HG03521 (cell line): ENCODE data around the gene GP5.

Experiments
- ATAC-seq: cut with Tn5 transposase; IDR thresholded peaks from one replicate; pipeline ENCODE4 v1.9.1; 2021; ENCODE audit warnings: mild to moderate bottlenecking, moderate library complexity; ENCODE audit not compliant: unreplicated experiment

Gene GP5

GRCh38 chr3:194379231-194379630, 19.8 kb downstream of the GP5 start:
- no peak for ATAC-seq

GRCh38 chr3:194377708-194378107, 21.4 kb downstream of the GP5 start:
- ATAC-seq: no peak

GRCh38 chr3:194376241-194376560, 22.9 kb downstream of the GP5 start:
- no peak for ATAC-seq

GRCh38 chr3:194375473-194376240, 23.4 kb downstream of the GP5 start:
- no peak for ATAC-seq

- ATAC-seq: no peak
These were observed 24.1 kb downstream of the GP5 start for GRCh38 chr3:194374935-194375334.

GRCh38 chr3:194373899-194374298, 25.2 kb downstream of the GP5 start:
- ATAC-seq: no peak

- no peak for ATAC-seq
These were observed 26.0 kb downstream of the GP5 start for GRCh38 chr3:194373028-194373427.

GRCh38 chr3:194370753-194371152, 28.3 kb downstream of the GP5 start:
- ATAC-seq: no peak

GRCh38 chr3:194369522-194370279, 29.4 kb downstream of the GP5 start, which contains the start of gene LRRC15:
TSS of gene LRRC15 (minus strand) at chr3:194369743. CDS start at chr3:194361043, 8,700 bp downstream.
- no peak for ATAC-seq

- ATAC-seq: no peak
These were observed 30.1 kb downstream of the GP5 start for GRCh38 chr3:194368918-194369317.

- ATAC-seq: no peak
These were observed 30.8 kb downstream of the GP5 start for GRCh38 chr3:194367992-194368841.

GRCh38 chr3:194365978-194366490, 33.0 kb downstream of the GP5 start:
- no peak for ATAC-seq

GRCh38 chr3:194365526-194365925, 33.5 kb downstream of the GP5 start:
- ATAC-seq: no peak

GRCh38 chr3:194364652-194365434, 34.2 kb downstream of the GP5 start:
- no peak for ATAC-seq

- no peak for ATAC-seq
These were observed 34.8 kb downstream of the GP5 start for GRCh38 chr3:194364314-194364651.

- no peak for ATAC-seq
These were observed 38.5 kb downstream of the GP5 start for GRCh38 chr3:194360568-194360967.

- no peak for ATAC-seq
These were observed 41.4 kb downstream of the GP5 start for GRCh38 chr3:194357681-194358080.

- no peak for ATAC-seq
These were observed 43.7 kb downstream of the GP5 start for GRCh38 chr3:194355379-194355778.

GRCh38 chr3:194354315-194354714, 44.8 kb downstream of the GP5 start:
- no peak for ATAC-seq

GRCh38 chr3:194352667-194353246, 46.3 kb downstream of the GP5 start:
- ATAC-seq: no peak
